Measurements from ENCODE around the gene HYI.

DNA sequence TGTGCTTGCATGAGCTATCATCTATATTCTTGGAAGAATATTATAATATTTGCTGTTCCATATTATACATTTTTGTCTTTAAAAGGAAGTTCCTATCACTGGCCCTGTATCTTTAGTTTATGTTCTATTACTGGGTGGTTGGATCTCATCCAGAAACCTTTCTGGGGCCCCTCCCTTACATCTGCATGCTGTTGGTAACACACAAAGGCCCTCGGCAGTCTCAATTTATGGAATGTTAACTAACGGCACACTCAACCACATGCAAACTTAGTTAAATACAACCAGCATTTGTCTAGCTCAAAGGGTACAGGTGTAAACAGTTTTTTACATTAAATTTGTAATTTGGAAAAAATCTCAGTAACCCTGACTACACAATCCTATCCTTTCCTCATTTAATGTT lies 9.7 kb upstream of the HYI start:
- TF ChIP-seq EP300 (IDR thresholded peaks at IDR 0.05; ENCODE audit: borderline replicate concordance), result no peak
- TF ChIP-seq, protein P1, sequence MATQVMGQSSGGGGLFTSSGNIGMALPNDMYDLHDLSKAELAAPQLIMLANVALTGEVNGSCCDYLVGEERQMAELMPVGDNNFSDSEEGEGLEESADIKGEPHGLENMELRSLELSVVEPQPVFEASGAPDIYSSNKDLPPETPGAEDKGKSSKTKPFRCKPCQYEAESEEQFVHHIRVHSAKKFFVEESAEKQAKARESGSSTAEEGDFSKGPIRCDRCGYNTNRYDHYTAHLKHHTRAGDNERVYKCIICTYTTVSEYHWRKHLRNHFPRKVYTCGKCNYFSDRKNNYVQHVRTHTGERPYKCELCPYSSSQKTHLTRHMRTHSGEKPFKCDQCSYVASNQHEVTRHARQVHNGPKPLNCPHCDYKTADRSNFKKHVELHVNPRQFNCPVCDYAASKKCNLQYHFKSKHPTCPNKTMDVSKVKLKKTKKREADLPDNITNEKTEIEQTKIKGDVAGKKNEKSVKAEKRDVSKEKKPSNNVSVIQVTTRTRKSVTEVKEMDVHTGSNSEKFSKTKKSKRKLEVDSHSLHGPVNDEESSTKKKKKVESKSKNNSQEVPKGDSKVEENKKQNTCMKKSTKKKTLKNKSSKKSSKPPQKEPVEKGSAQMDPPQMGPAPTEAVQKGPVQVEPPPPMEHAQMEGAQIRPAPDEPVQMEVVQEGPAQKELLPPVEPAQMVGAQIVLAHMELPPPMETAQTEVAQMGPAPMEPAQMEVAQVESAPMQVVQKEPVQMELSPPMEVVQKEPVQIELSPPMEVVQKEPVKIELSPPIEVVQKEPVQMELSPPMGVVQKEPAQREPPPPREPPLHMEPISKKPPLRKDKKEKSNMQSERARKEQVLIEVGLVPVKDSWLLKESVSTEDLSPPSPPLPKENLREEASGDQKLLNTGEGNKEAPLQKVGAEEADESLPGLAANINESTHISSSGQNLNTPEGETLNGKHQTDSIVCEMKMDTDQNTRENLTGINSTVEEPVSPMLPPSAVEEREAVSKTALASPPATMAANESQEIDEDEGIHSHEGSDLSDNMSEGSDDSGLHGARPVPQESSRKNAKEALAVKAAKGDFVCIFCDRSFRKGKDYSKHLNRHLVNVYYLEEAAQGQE (IDR thresholded peaks at IDR 0.05; ENCODE audit: low read depth), result no peak
- no peak for TF ChIP-seq TAF1 (IDR thresholded peaks at IDR 0.05; ENCODE audit: low read depth)
- TF ChIP-seq CEBPB (IDR thresholded peaks at IDR 0.05), result no peak
- TF ChIP-seq RAD21 (IDR thresholded peaks at IDR 0.05; ENCODE audit: low read depth), result no peak

All from Ishikawa (cell line).